Activated B cell treated with CpG ODN at 0.5 μM for 24 hours (primary cell): ENCODE data around the gene STAT2. TPM values are rescaled to one million over a fixed set of nuclear protein-coding genes. Genes with fewer than 3 reads are reported as not detected.
A peak's percentile ranks its signal among the peaks of the same experiment; 100 is the strongest.

Source experiments
- ATAC-seq: fragments of 200-7000 bp; cut with Tn5 transposase; one replicate; pipeline ENCODE4 v1.10.0; 2021; ENCODE audit warnings: low read depth, mild to moderate bottlenecking, moderate library complexity
- CTCF ChIA-PET: fragments of 350-600 bp; sonication (Branson Sonifier 250); formaldehyde crosslinking; loops from one replicate; lab custom pipeline; 2021; ENCODE audit warnings: antibody characterized with exemption; lab: Charles Lee
- POLR2A ChIA-PET: fragments of 350-600 bp; sonication (Branson Sonifier 250); formaldehyde crosslinking; loops from one replicate; lab custom pipeline; 2021; ENCODE audit warnings: antibody characterized with exemption; lab: Charles Lee
- DNase-seq: peaks from one replicate; pipeline ENCODE4 v3.0.0; 2022
- H3K27ac Mint-ChIP-seq: one replicate; pipeline ENCODE4 v1.8.0; 2020; ENCODE audit warnings: mixed read lengths
- H3K27me3 Mint-ChIP-seq: one replicate; pipeline ENCODE4 v1.8.0; 2021; ENCODE audit warnings: mixed read lengths
- H3K36me3 Mint-ChIP-seq: one replicate; pipeline ENCODE4 v1.8.0; 2021; ENCODE audit warnings: low read depth, mixed read lengths
- H3K4me1 Mint-ChIP-seq: one replicate; pipeline ENCODE4 v1.8.0; 2021; ENCODE audit warnings: mixed read lengths
- H3K4me3 Mint-ChIP-seq: one replicate; pipeline ENCODE4 v1.8.0; 2020; ENCODE audit warnings: mild to moderate bottlenecking, mixed read lengths
- H3K9me3 Mint-ChIP-seq: one replicate; pipeline ENCODE4 v1.8.0; 2020; ENCODE audit warnings: mixed read lengths
- intact Hi-C: fragments of 100-400 bp; cut with micrococcal nuclease; formaldehyde crosslinking; loops from one replicate; pipeline ENCODE4 v1.15.1; 2024
- total RNA-seq: library from RNA; stranded (reverse); gene quantifications from 2 replicates; pipeline ENCODE4 v1.2.3, GENCODE V29; 2022
- TF ChIP-seq, protein P1 (sequence below): fragments of 200-600 bp; IDR thresholded peaks from one replicate; pipeline ENCODE4 v1.8.0; 2022; ENCODE audit warnings: antibody characterized with exemption, mild to moderate bottlenecking

The STAT2 gene
- total RNA-seq, 1 donor from 2014 or later, result 177 TPM

DNA sequence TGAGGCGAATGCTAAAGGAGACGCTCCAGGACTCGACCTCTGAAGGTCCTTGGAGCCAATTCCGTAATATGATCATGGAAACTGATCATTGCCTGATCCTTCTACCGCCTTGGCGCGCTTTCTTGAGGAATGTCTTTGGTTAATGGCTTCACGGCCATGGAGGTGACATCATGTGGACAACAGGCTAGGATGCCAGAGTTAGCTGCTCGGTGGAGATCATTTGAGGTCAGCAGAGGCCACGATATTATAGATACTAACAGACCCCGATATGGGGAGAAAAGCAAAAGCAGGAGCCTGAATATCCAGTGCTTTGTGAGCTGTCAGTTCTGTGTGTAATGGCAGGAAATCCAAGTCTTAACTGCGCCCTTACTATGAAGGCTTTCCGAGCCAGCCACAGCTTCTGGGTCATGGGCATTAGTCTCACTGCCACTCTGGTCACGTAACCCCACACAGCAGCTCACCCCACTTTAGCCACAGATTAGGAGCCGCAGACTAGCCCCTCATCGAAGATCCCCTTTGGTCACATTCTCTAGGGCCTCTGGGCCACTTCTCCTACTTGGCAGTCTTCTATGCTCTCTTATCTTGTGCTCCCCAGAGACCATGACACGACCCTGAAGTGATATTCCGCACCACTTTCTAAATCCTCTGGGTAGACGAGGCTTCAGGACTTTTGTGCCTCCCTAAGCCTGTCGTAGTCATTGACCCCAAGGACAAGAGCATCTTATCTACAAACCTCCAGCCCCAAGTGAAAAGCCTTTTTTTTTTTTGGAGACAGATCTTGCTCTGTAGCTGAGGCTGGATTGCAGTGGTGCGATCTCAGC, 59.1 kb downstream of the STAT2 start:
- DNase-seq (no peak), ATAC-seq (no peak)
- Mint-ChIP-seq H3K36me3 (peaks cover 28% of the 10 kb centered on the region), H3K9me3 (no peaks in the 10 kb centered on the region), H3K4me3 (peak overlapping the region; percentile 96), H3K4me1 (peaks cover 59% of the 10 kb centered on the region), H3K27me3 (no peaks in the 10 kb centered on the region), H3K27ac (peak overlapping the region; percentile 97)
- CTCF ChIA-PET, result interaction anchor here (0.9 kb wide), 1 partner anchor 43 kb away, joined by 3 read pairs; the partner anchor contains the start of gene ANKRD52
- POLR2A ChIA-PET, result interaction anchor here (0.5 to 3.2 kb wide), 11 partner anchors 33 to 810 kb away, joined by 3 to 18 read pairs (median 6); partner anchors contain the start of genes IL23A, PAN2, SPRYD4 and STAT2
- TF ChIP-seq, protein P1, sequence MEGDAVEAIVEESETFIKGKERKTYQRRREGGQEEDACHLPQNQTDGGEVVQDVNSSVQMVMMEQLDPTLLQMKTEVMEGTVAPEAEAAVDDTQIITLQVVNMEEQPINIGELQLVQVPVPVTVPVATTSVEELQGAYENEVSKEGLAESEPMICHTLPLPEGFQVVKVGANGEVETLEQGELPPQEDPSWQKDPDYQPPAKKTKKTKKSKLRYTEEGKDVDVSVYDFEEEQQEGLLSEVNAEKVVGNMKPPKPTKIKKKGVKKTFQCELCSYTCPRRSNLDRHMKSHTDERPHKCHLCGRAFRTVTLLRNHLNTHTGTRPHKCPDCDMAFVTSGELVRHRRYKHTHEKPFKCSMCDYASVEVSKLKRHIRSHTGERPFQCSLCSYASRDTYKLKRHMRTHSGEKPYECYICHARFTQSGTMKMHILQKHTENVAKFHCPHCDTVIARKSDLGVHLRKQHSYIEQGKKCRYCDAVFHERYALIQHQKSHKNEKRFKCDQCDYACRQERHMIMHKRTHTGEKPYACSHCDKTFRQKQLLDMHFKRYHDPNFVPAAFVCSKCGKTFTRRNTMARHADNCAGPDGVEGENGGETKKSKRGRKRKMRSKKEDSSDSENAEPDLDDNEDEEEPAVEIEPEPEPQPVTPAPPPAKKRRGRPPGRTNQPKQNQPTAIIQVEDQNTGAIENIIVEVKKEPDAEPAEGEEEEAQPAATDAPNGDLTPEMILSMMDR, result no peak
- intact Hi-C loops, result loop anchor here (1.0 to 2.0 kb wide), 14 partner anchors 14 to 328 kb away; partner anchors contain the start of genes ANKRD52, IL23A, PAN2 and RNF41

- Mint-ChIP-seq H3K4me3 (peak within 1 kb of the TSS; percentile 96), H3K27me3 (no peaks in the 10 kb centered on the region), H3K27ac (peak within 1 kb of the TSS; percentile 97), H3K9me3 (no peaks in the 10 kb centered on the region), H3K36me3 (peaks cover 25% of the 10 kb centered on the region), H3K4me1 (peaks cover 59% of the 10 kb centered on the region)
- intact Hi-C loops, result loop anchor here (1.0 to 2.0 kb wide), 14 partner anchors 13 to 327 kb away; partner anchors contain the start of genes ANKRD52, IL23A, PAN2 and RNF41
- peak; percentile 97 for DNase-seq
- TF ChIP-seq, protein P1, result no peak
- ChIA-PET CTCF (no interaction called here), POLR2A (interaction anchor here (0.5 to 3.2 kb wide), 19 partner anchors 9 to 811 kb away, joined by 3 to 18 read pairs (median 5); partner anchors contain the start of genes DNAJC14, ESYT1, IL23A and PAN2)
- ATAC-seq, result peak; percentile 96
Measured at GRCh38 chr12:56299853-56300643, 59.9 kb downstream of the STAT2 start, which contains the start of gene CS. CS (minus strand) TSS chr12:56300330; CDS start chr12:56300201, 129 bp downstream.

- Mint-ChIP-seq H3K4me3 (peak overlapping the region; percentile 96), H3K9me3 (no peaks in the 10 kb centered on the region), H3K27me3 (no peaks in the 10 kb centered on the region), H3K4me1 (peaks cover 59% of the 10 kb centered on the region), H3K27ac (peak overlapping the region; percentile 97), H3K36me3 (peaks cover 26% of the 10 kb centered on the region)
- ATAC-seq (no peak), DNase-seq (no peak)
- ChIA-PET POLR2A (interaction anchor here (0.6 to 3.2 kb wide), 18 partner anchors 8 to 470 kb away, joined by 3 to 18 read pairs (median 6); partner anchors contain the start of genes DNAJC14, ESYT1, IL23A and PAN2), CTCF (interaction anchor here (1.1 to 1.4 kb wide), 2 partner anchors 111 to 165 kb away, joined by 3 to 4 read pairs; no protein-coding TSS in a partner anchor)
- TF ChIP-seq, protein P1, result no peak
- intact Hi-C loops, result no loop called here
Measured at GRCh38 chr12:56299308-56299852, 60.5 kb downstream of the STAT2 start.

DNA sequence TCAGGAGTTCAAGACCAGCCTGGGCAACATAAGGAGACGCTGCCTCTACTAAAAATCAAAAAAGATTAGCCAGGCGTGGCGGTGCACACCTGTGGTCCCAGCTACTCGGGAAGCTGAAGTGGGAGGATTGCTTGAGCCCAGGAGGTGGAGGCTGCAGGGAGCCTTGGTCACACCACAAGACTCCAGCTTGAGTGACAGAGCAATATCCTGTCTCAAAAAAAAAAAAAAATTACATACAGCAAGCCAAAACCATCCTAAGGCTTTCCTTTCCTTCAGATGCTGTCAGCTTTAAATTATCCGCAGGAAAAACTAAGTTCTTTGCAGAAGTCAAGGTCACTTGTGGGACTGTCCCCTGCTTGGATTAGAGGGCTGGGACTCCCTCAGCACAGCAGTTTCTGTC, 61.1 kb downstream of the STAT2 start:
- CTCF ChIA-PET, result interaction anchor here (1.1 to 1.4 kb wide), 4 partner anchors 106 to 165 kb away, joined by 3 to 5 read pairs (median 4); partner anchors contain the start of gene SMARCC2
- H3K27ac Mint-ChIP-seq, result peak overlapping the region; percentile 97
- no peaks in the 10 kb centered on the region for H3K9me3 Mint-ChIP-seq
- POLR2A ChIA-PET, result interaction anchor here (0.6 to 3.2 kb wide), 9 partner anchors 31 to 386 kb away, joined by 3 to 18 read pairs (median 5); partner anchors contain the start of genes IL23A, STAT2 and ZC3H10
- intact Hi-C loops, result no loop called here
- H3K27me3 Mint-ChIP-seq, result no peaks in the 10 kb centered on the region
- H3K4me3 Mint-ChIP-seq, result peak overlapping the region; percentile 96
- TF ChIP-seq, protein P1, result no peak
- peaks cover 30% of the 10 kb centered on the region for H3K36me3 Mint-ChIP-seq
- ATAC-seq (no peak), DNase-seq (no peak)
- H3K4me1 Mint-ChIP-seq, result peaks cover 59% of the 10 kb centered on the region
